ENCODE measurements around the gene TNK1. TPM values are rescaled to one million over a fixed set of nuclear protein-coding genes. Genes with fewer than 3 reads are reported as not detected.

The TNK1 gene
- total RNA-seq, 6 donors from 2014 or later, result 5.8 to 16.8 (median 8.2) TPM

- no peaks in the 10 kb centered on the region for H3K36me3 ChIP-seq
- H3K27me3 ChIP-seq, result peaks cover 0 to 25% (median 19%) of the 10 kb centered on the region in 4 donors
- no peak for ATAC-seq (ENCODE audit: low FRiP score in 2 of 2)
- DNase-seq, result no peak
- peak overlapping the region in 2 of 4 donors; percentile 35 to 61 for H3K4me3 ChIP-seq
- H3K9me3 ChIP-seq, result no peaks in the 10 kb centered on the region
- no peak for TF ChIP-seq CTCF (IDR thresholded peaks at IDR 0.05)
- no peak for TF ChIP-seq POLR2A (IDR thresholded peaks at IDR 0.05)
- no peak for TF ChIP-seq POLR2AphosphoS5 (IDR thresholded peaks at IDR 0.05)
- no peak for TF ChIP-seq EP300 (IDR thresholded peaks at IDR 0.05)
- no peak overlapping the region for H3K27ac ChIP-seq
- WGBS, 2 donors, result 50 to 51% methylated on average over 11 of the region's 11 CpGs
- H3K4me1 ChIP-seq, result peaks cover 50 to 60% (median 57%) of the 10 kb centered on the region in 4 donors
These were observed 58.0 kb downstream of the TNK1 start for GRCh38 chr17:7438656-7439460.

Other genes with a start within 250 kb of the TNK1 start
- 10 to 100 TPM in 1 of 6 donors, 1 to 10 TPM in 4, not detected in 1; 1.1 to 11.5 (median 6.8) TPM for gene ASGR1, start 201.7 kb upstream of the TNK1 start, total RNA-seq
- gene DLG4, start 161.3 kb upstream of the TNK1 start, total RNA-seq, result 10 to 100 TPM; 10.5 to 32.5 (median 19.4) TPM
- gene ACADVL, start 161.2 kb upstream of the TNK1 start, total RNA-seq, result 1,000 to 10,000 TPM in 2 of 6 donors, 100 to 1,000 TPM in 4; 377 to 1,449 (median 553) TPM
- gene DVL2, start 146.6 kb upstream of the TNK1 start, total RNA-seq, result 10 to 100 TPM; 40.4 to 70.2 (median 42.4) TPM
- 10 to 100 TPM; 25.4 to 54.5 (median 31.2) TPM for gene PHF23, start 141.6 kb upstream of the TNK1 start, total RNA-seq
- 100 to 1,000 TPM; 381 to 631 (median 601) TPM for gene GABARAP, start 138.6 kb upstream of the TNK1 start, total RNA-seq
- gene CTDNEP1, start 129.4 kb upstream of the TNK1 start, total RNA-seq, result 100 to 1,000 TPM in 2 of 6 donors, 10 to 100 TPM in 4; 62.9 to 139 (median 75.0) TPM
- 10 to 100 TPM in 5 of 6 donors, 1 to 10 TPM in 1; 5.2 to 36.3 (median 21.0) TPM for gene ELP5, start 128.9 kb upstream of the TNK1 start, total RNA-seq
- gene CLDN7, start 118.6 kb upstream of the TNK1 start, total RNA-seq, result 100 to 1,000 TPM in 5 of 6 donors, 10 to 100 TPM in 1; 57.6 to 201 (median 137) TPM
- 1 to 10 TPM; 1.0 to 5.2 (median 1.2) TPM for gene SLC2A4, start 99.4 kb upstream of the TNK1 start, total RNA-seq
- 1 to 10 TPM in 3 of 6 donors, under 1 TPM in 2, not detected in 1; 0.14 to 2.2 (median 1.2) TPM for gene YBX2, start 86.5 kb upstream of the TNK1 start, total RNA-seq
- 100 to 1,000 TPM in 5 of 6 donors, 10 to 100 TPM in 1; 84.9 to 303 (median 207) TPM for gene EIF5A, start 73.5 kb upstream of the TNK1 start, total RNA-seq
- 100 to 1,000 TPM in 2 of 6 donors, 10 to 100 TPM in 4; 55.2 to 109 (median 95.7) TPM for gene GPS2, start 65.7 kb upstream of the TNK1 start, total RNA-seq
- 10 to 100 TPM; 14.2 to 77.5 (median 37.5) TPM for gene NEURL4, start 51.8 kb upstream of the TNK1 start, total RNA-seq
- gene ACAP1, start 44.6 kb upstream of the TNK1 start, total RNA-seq, result 100 to 1,000 TPM in 1 of 6 donors, 10 to 100 TPM in 4, 1 to 10 TPM in 1; 8.5 to 114 (median 22.8) TPM
- gene KCTD11, start 28.9 kb upstream of the TNK1 start, total RNA-seq, result 10 to 100 TPM in 3 of 6 donors, 1 to 10 TPM in 3; 5.2 to 13.8 (median 10.5) TPM
- gene TMEM95, start 25.9 kb upstream of the TNK1 start, total RNA-seq, result 1 to 10 TPM in 1 of 6 donors, not detected in 5; 1.0 TPM
- 10 to 100 TPM; 20.6 to 64.5 (median 37.7) TPM for gene PLSCR3, start 13.4 kb downstream of the TNK1 start, total RNA-seq
- gene TMEM256, start 23.0 kb downstream of the TNK1 start, total RNA-seq, result 10 to 100 TPM; 21.6 to 65.0 (median 52.6) TPM
- 10 to 100 TPM in 3 of 6 donors, 1 to 10 TPM in 3; 3.8 to 16.8 (median 8.9) TPM for gene NLGN2, start 26.8 kb downstream of the TNK1 start, total RNA-seq
- gene SPEM1, start 39.2 kb downstream of the TNK1 start, total RNA-seq, result not detected
- gene SPEM2, start 44.5 kb downstream of the TNK1 start, total RNA-seq, result not detected
- gene SPEM3, start 47.8 kb downstream of the TNK1 start, total RNA-seq, result not detected
- 10 to 100 TPM in 5 of 6 donors, 1 to 10 TPM in 1; 9.7 to 14.3 (median 13.1) TPM for gene TMEM102, start 54.3 kb downstream of the TNK1 start, total RNA-seq
- gene FGF11, start 58.4 kb downstream of the TNK1 start, total RNA-seq, result 1 to 10 TPM in 2 of 6 donors, under 1 TPM in 3, not detected in 1; 0.15 to 2.0 (median 0.57) TPM
- 10 to 100 TPM in 1 of 6 donors, 1 to 10 TPM in 5; 1.9 to 11.5 (median 7.0) TPM for gene CHRNB1, start 64.0 kb downstream of the TNK1 start, total RNA-seq
- 10 to 100 TPM; 54.4 to 90.1 (median 74.2) TPM for gene ZBTB4, start 98.5 kb downstream of the TNK1 start, total RNA-seq
- not detected for gene SLC35G6, start 100.4 kb downstream of the TNK1 start, total RNA-seq
- gene POLR2A, start 103.3 kb downstream of the TNK1 start, total RNA-seq, result 100 to 1,000 TPM in 4 of 6 donors, 10 to 100 TPM in 2; 79.5 to 139 (median 112) TPM
- gene TNFSF12, start 168.0 kb downstream of the TNK1 start, total RNA-seq, result 100 to 1,000 TPM in 1 of 6 donors, 10 to 100 TPM in 5; 32.3 to 158 (median 73.2) TPM
- 100 to 1,000 TPM in 4 of 6 donors, 10 to 100 TPM in 2; 74.2 to 226 (median 129) TPM for gene TNFSF13, start 177.7 kb downstream of the TNK1 start, total RNA-seq
- 100 to 1,000 TPM in 1 of 6 donors, 10 to 100 TPM in 5; 54.2 to 108 (median 57.5) TPM for gene SENP3, start 180.8 kb downstream of the TNK1 start, total RNA-seq
- 100 to 1,000 TPM in 5 of 6 donors, 10 to 100 TPM in 1; 76.5 to 500 (median 260) TPM for gene CD68, start 198.5 kb downstream of the TNK1 start, total RNA-seq
- 100 to 1,000 TPM in 1 of 6 donors, 10 to 100 TPM in 5; 50.6 to 121 (median 56.2) TPM for gene MPDU1, start 202.8 kb downstream of the TNK1 start, total RNA-seq
- gene SOX15, start 209.0 kb downstream of the TNK1 start, total RNA-seq, result 1 to 10 TPM in 1 of 6 donors, under 1 TPM in 2, not detected in 3; 0.63 to 1.5 (median 0.71) TPM
- gene FXR2, start 233.8 kb downstream of the TNK1 start, total RNA-seq, result 10 to 100 TPM; 35.6 to 46.1 (median 38.4) TPM
- 100 to 1,000 TPM in 1 of 6 donors, 10 to 100 TPM in 5; 66.4 to 155 (median 81.3) TPM for gene SAT2, start 246.7 kb downstream of the TNK1 start, total RNA-seq
- gene SHBG, start 249.0 kb downstream of the TNK1 start, total RNA-seq, result under 1 TPM in 3 of 6 donors, not detected in 3; 0.34 to 0.88 (median 0.46) TPM

Data from upper lobe of left lung (tissue), 6 donors.